ENCODE data around the gene SPO11. TPM values are rescaled to one million over a fixed set of nuclear protein-coding genes. Genes with fewer than 3 reads are reported as not detected.

SPO11 gene
- total and polyA plus RNA-seq, 2 of the 13 experiments (the other 11 are each of a cell fraction or from before 2014, with no cell fraction given), result not detected

GRCh38 chr20:57392512-57393271 lies 63.1 kb downstream of the SPO11 start:
- FAIRE-seq (no peak), DNase-seq (ENCODE audit: low spot score) (no peak), ATAC-seq (no peak)
- Histone ChIP-seq H2AFZ (ENCODE audit: low read length) (no peak overlapping the region), H3K9me3 (ENCODE audit: low read length) (no peaks in the 10 kb centered on the region), H3K36me3 (replicated peaks in 1 of 2; ENCODE audit: control insufficient read depth in 1 of 2, insufficient read depth in 2 of 2, low read length in 2 of 2) (peaks cover 7 to 40% of the 10 kb centered on the region in 2 experiments), H3K27me3 (ENCODE audit: control insufficient read depth in 1 of 2, insufficient read depth in 2 of 2, low read length in 2 of 2) (no peaks in the 10 kb centered on the region), H3K9ac (ENCODE audit: insufficient read depth, low read depth, low read length) (peak overlapping the region; percentile 72), H3K79me2 (ENCODE audit: insufficient read depth, low read length) (peaks cover 12% of the 10 kb centered on the region), H4K20me1 (ENCODE audit: insufficient read depth, low read length) (no peaks in the 10 kb centered on the region; the same call in 1 of the 2 replicates), H3K4me1 (ENCODE audit: insufficient read depth, low read length) (peaks cover 37% of the 10 kb centered on the region), H3K27ac (ENCODE audit: extremely low read length, insufficient read depth, low read length) (no peak overlapping the region), H3K4me2 (ENCODE audit: low read depth, low read length) (peak overlapping the region; percentile 95), H3K4me3 (replicated peaks in 1 of 3; ENCODE audit: insufficient read depth in 1 of 3, low read depth in 2 of 3, low read length in 3 of 3) (peak overlapping the region; percentile 76 to 97 (median 96); a peak in 5 of 6 replicates)
- CTCF ChIA-PET (ENCODE audit: low intra/inter-chr PET ratio, low total read pairs), result no interaction called here
- in situ Hi-C loops (cut with HindIII; ENCODE audit: extremely low pct_ligation_motif_present, low pct_unique_long_range_greater_than_20kb) (loop anchor here (25.0 kb wide), 1 partner anchor 820 kb away; no protein-coding TSS in a partner anchor), intact Hi-C loops (cut with micrococcal nuclease; ENCODE audit: unreplicated experiment) (no loop called here)
- POLR2A ChIA-PET, result interaction anchor here (0.8 to 1.6 kb wide), 4 partner anchors 11 to 194 kb away, joined by 3 to 9 read pairs (median 3); no protein-coding TSS in a partner anchor
- no TSS peak for BruUV-seq (replicated peaks)
- WGBS (ENCODE audit: low lambda C conversion rate), result 91% methylated on average over 24 of the region's 33 CpGs
- TF ChIP-seq TFE3 (CRISPR knock-in tag; IDR thresholded peaks at IDR 0.05), result no peak
- no peak for TF ChIP-seq ZNF256 (CRISPR knock-in tag; conservative IDR thresholded peaks at IDR 0.05)
- no peak for TF ChIP-seq NCOA1 (CRISPR knock-in tag; IDR thresholded peaks at IDR 0.05)
- TF ChIP-seq SMAD3 (CRISPR knock-in tag; IDR thresholded peaks at IDR 0.05), result no peak
- TF ChIP-seq MXD3 (CRISPR knock-in tag; IDR thresholded peaks at IDR 0.05), result no peak
- TF ChIP-seq, protein P1, sequence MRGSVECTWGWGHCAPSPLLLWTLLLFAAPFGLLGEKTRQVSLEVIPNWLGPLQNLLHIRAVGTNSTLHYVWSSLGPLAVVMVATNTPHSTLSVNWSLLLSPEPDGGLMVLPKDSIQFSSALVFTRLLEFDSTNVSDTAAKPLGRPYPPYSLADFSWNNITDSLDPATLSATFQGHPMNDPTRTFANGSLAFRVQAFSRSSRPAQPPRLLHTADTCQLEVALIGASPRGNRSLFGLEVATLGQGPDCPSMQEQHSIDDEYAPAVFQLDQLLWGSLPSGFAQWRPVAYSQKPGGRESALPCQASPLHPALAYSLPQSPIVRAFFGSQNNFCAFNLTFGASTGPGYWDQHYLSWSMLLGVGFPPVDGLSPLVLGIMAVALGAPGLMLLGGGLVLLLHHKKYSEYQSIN (CRISPR knock-in tag; IDR thresholded peaks at IDR 0.05; ENCODE audit: borderline replicate concordance), result no peak
- TF ChIP-seq TAF15 (IDR thresholded peaks at IDR 0.05; ENCODE audit: low read depth, low read length, poor library complexity, severe bottlenecking), result no peak
- no peak for TF ChIP-seq ZNF83 (CRISPR knock-in tag; IDR thresholded peaks at IDR 0.05; ENCODE audit: borderline replicate concordance)
- TF ChIP-seq ATAD3A (CRISPR knock-in tag; IDR thresholded peaks at IDR 0.05), result no peak
- 0 out of 2 replicates have a peak, but pooled peaks have one; percentile 73 for TF ChIP-seq PCBP1 (IDR thresholded peaks at IDR 0.05; ENCODE audit: borderline replicate concordance, low read depth, low read length)
- no peak for TF ChIP-seq GMEB1 (CRISPR knock-in tag; IDR thresholded peaks at IDR 0.05; ENCODE audit: borderline replicate concordance)
- TF ChIP-seq SCMH1 (CRISPR knock-in tag; IDR thresholded peaks at IDR 0.05; ENCODE audit: borderline replicate concordance), result no peak
- TF ChIP-seq ONECUT2 (CRISPR knock-in tag; IDR thresholded peaks at IDR 0.05), result no peak
- TF ChIP-seq SAFB2 (CRISPR knock-in tag; IDR thresholded peaks at IDR 0.05; ENCODE audit: borderline replicate concordance, low read depth), result no peak
- no peak for TF ChIP-seq KDM2A (CRISPR knock-in tag; IDR thresholded peaks at IDR 0.05; ENCODE audit: borderline replicate concordance, low read depth)
